Measurements from ENCODE around the gene UBE2D4. TPM values are rescaled to one million over a fixed set of nuclear protein-coding genes. Genes with fewer than 3 reads are reported as not detected.
"Not testable (repeated sequence)": the region's sequence is repeated elsewhere in the genome, so short reads cannot be mapped to it uniquely, and the experiment has no call there.

Gene UBE2D4
- total RNA-seq, 2 donors from 2014 or later, result 3.0 to 8.3 TPM

DNA sequence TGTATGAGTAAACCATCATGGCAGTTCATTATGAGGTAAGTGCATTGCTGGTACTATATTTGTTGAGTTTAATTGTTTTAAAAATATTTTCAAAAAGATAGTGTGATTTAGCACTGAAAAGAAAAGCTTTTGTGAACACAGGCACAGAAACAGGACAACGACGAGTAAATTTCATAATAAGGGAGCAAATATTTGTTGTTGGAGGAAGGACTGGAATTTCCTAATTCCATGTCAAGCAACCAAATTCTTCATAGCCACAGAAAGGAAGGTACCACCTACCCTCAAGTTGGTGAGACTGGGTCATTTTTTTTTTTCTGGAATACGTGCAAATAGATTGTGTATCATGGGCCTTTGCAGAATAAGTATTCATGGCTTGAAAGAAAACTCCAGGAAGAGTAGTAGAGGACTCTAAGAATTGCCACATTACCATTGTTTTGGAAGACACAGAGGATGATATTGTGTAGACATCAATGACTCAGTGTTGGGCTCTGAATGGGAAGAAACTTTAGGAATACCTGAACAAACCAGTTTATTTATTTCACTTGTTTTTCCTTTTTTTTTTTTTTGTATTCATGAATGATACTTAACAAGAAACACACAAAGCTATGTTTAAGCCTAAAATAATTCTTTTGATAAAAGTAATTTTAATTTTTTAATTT is 7.8 kb downstream of the UBE2D4 start:
- H3K27ac Mint-ChIP-seq, result no peak overlapping the region

GRCh38 chr7:43937444-43937843 is 11.2 kb downstream of the UBE2D4 start:
- Mint-ChIP-seq H3K9me3 (no peaks in the 10 kb centered on the region), H3K27ac (no peak overlapping the region), H3K4me1 (no peaks in the 10 kb centered on the region), H3K36me3 (ENCODE audit: low read depth) (no peaks in the 10 kb centered on the region), H3K27me3 (no peaks in the 10 kb centered on the region), H3K4me3 (no peak overlapping the region)
- no peak for ATAC-seq (replicated peaks)

More for the DNA sequence above, 7.8 kb downstream of the UBE2D4 start:
- Mint-ChIP-seq H3K9me3 (no peaks in the 10 kb centered on the region), H3K36me3 (ENCODE audit: low read depth) (no peaks in the 10 kb centered on the region), H3K4me1 (no peaks in the 10 kb centered on the region), H3K27me3 (no peaks in the 10 kb centered on the region), H3K4me3 (no peak overlapping the region)
- no peak for ATAC-seq (replicated peaks)

DNA sequence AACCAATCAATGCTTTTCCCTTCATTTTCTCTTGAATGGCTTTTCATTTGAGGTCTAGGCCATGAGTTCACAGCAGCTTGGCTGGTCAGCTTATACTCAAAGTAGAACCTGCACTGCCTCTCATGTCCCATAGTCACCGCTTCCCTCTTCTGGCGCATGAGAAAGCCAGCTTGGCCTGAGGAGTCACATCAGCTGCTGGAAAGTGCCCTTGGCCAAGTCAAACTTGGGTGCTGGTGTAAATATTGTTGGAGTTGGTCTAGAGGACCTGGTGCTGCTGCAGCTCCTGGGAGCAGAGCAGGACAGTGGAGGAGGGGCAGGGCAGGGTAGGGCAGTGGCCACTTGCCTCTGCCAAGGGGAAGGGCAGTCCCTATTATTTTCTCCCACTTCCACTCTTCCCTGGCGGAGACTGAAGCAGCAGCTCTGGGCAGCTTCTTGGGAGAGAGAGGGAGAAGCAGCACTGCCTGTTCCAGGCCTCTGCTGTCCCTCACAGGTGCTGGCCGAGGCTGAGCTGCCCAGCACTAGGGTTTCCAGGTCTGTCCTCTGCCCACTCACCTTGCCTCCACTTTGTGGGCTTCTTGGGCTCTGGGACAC is 12.8 kb downstream of the UBE2D4 start:
- ATAC-seq (replicated peaks), result no peak
- Mint-ChIP-seq H3K27me3 (no peaks in the 10 kb centered on the region), H3K36me3 (ENCODE audit: low read depth) (no peaks in the 10 kb centered on the region), H3K4me1 (no peaks in the 10 kb centered on the region), H3K27ac (no peak overlapping the region), H3K9me3 (no peaks in the 10 kb centered on the region), H3K4me3 (no peak overlapping the region)

- ATAC-seq (replicated peaks), result no peak
- peaks cover under 1% of the 10 kb centered on the region for H3K36me3 Mint-ChIP-seq (ENCODE audit: low read depth)
- no peak overlapping the region for H3K27ac Mint-ChIP-seq
- H3K27me3 Mint-ChIP-seq, result no peaks in the 10 kb centered on the region
- no peak overlapping the region for H3K4me3 Mint-ChIP-seq
- no peaks in the 10 kb centered on the region for H3K9me3 Mint-ChIP-seq
- H3K4me1 Mint-ChIP-seq, result no peaks in the 10 kb centered on the region
Observed at GRCh38 chr7:43942250-43942649, 16.0 kb downstream of the UBE2D4 start.

GRCh38 chr7:43942997-43943396 is 16.8 kb downstream of the UBE2D4 start:
- Mint-ChIP-seq H3K36me3 (ENCODE audit: low read depth) (peaks cover 8% of the 10 kb centered on the region), H3K27me3 (no peaks in the 10 kb centered on the region), H3K4me1 (no peaks in the 10 kb centered on the region), H3K27ac (no peak overlapping the region), H3K9me3 (no peaks in the 10 kb centered on the region), H3K4me3 (no peak overlapping the region)
- no peak for ATAC-seq (replicated peaks)

- Mint-ChIP-seq H3K4me1 (no peaks in the 10 kb centered on the region), H3K9me3 (no peaks in the 10 kb centered on the region), H3K36me3 (ENCODE audit: low read depth) (peaks cover 8% of the 10 kb centered on the region), H3K27ac (no peak overlapping the region), H3K27me3 (no peaks in the 10 kb centered on the region), H3K4me3 (no peak overlapping the region)
- no peak for ATAC-seq (replicated peaks)
Observed at GRCh38 chr7:43943417-43944187, 17.4 kb downstream of the UBE2D4 start.

GRCh38 chr7:43944286-43944685 is 18.1 kb downstream of the UBE2D4 start:
- Mint-ChIP-seq H3K27me3 (no peaks in the 10 kb centered on the region), H3K9me3 (no peaks in the 10 kb centered on the region)
- ATAC-seq (replicated peaks), result no peak

DNA sequence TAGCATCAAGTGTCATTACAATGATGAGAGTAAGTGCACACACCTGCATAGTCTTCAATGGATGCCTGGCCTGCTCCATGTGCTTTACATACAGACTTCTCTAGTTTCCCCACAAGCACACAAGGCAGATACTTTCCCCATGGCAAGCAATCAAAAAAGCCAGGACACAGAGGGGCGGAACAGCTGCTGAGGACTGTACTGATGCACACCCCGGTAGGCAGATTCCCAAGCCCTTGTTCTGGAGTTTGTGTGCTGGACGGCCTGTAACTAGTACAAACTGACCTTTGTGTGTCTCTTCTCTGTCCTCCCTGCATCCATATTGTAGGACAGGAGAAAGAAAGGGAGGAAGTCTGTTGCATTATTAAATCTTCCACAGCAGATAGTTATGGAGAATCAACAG is 25.8 kb downstream of the UBE2D4 start:
- Mint-ChIP-seq H3K36me3 (ENCODE audit: low read depth) (peaks cover 46% of the 10 kb centered on the region), H3K27ac (no peak overlapping the region), H3K9me3 (no peaks in the 10 kb centered on the region), H3K4me1 (peaks cover 7% of the 10 kb centered on the region), H3K4me3 (no peak overlapping the region), H3K27me3 (no peaks in the 10 kb centered on the region)
- no peak for ATAC-seq (replicated peaks)

More at GRCh38 chr7:43944286-43944685, 18.1 kb downstream of the UBE2D4 start:
- H3K4me1 Mint-ChIP-seq, result no peaks in the 10 kb centered on the region
- peaks cover 8% of the 10 kb centered on the region for H3K36me3 Mint-ChIP-seq (ENCODE audit: low read depth)
- no peak overlapping the region for H3K27ac Mint-ChIP-seq
- no peak overlapping the region for H3K4me3 Mint-ChIP-seq

DNA sequence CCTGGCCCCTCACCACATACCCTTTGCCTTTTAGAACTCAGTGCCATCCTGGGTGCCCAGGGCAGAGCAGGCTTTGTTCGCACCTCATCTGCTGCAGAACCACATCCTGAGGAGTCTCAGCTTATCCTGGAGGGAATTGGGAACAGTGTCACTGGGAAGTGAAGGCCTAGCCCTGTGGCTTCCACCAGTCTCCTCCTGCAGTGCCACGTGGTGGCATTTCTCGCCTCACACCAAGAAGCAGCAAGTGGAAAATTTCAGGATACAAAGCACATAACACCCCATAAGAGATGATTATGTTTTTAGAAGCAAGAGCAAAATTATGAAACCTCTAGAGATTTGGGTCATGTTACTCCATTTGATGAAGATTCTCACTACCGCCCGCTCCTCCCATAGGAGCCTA is 26.8 kb downstream of the UBE2D4 start:
- Mint-ChIP-seq H3K27ac (peak overlapping the region; percentile 25), H3K27me3 (no peaks in the 10 kb centered on the region), H3K9me3 (no peaks in the 10 kb centered on the region), H3K4me3 (no peak overlapping the region), H3K4me1 (peaks cover 7% of the 10 kb centered on the region), H3K36me3 (ENCODE audit: low read depth) (peaks cover 37% of the 10 kb centered on the region)
- no peak for ATAC-seq (replicated peaks)

- Mint-ChIP-seq H3K4me3 (no peak overlapping the region), H3K9me3 (no peaks in the 10 kb centered on the region), H3K36me3 (ENCODE audit: low read depth) (peaks cover 37% of the 10 kb centered on the region), H3K27me3 (no peaks in the 10 kb centered on the region), H3K4me1 (peaks cover 7% of the 10 kb centered on the region), H3K27ac (no peak overlapping the region)
- ATAC-seq (replicated peaks), result peak; percentile 60
Observed at GRCh38 chr7:43954524-43955228, 28.4 kb downstream of the UBE2D4 start.

- H3K4me3 Mint-ChIP-seq, result no peak overlapping the region
- no peaks in the 10 kb centered on the region for H3K9me3 Mint-ChIP-seq
- peaks cover 7% of the 10 kb centered on the region for H3K4me1 Mint-ChIP-seq
- peak overlapping the region; percentile 85 for H3K27ac Mint-ChIP-seq
- H3K27me3 Mint-ChIP-seq, result no peaks in the 10 kb centered on the region
- H3K36me3 Mint-ChIP-seq (ENCODE audit: low read depth), result peaks cover 30% of the 10 kb centered on the region
- no peak for ATAC-seq (replicated peaks)
Observed at GRCh38 chr7:43956027-43956426, 29.8 kb downstream of the UBE2D4 start.

DNA sequence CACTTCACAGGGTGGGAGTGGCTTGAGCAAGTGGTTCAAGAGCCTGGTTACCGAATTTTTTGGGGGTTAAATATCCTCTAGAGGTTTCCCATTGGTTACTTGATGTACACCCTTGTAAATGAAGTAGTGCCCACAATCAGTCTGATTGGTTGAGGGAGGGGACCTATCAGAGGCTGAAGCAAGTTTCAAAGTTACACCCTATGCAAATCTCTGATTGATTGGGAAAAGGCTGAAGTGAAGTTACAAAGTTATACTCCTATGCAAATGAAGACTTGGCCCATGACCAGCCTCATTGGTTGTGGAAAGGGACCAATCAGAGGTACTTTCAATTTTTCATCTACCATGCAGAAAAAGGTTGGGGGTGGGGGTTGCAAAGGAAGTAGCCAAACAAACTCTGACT is 34.7 kb downstream of the UBE2D4 start:
- no peak for ATAC-seq (replicated peaks)
- Mint-ChIP-seq H3K27me3 (no peaks in the 10 kb centered on the region), H3K9me3 (no peaks in the 10 kb centered on the region), H3K4me3 (no peak overlapping the region), H3K36me3 (ENCODE audit: low read depth) (peaks cover 5% of the 10 kb centered on the region), H3K27ac (no peak overlapping the region), H3K4me1 (peaks cover 5% of the 10 kb centered on the region)

- not testable (repeated sequence) for H3K27ac Mint-ChIP-seq; H3K4me3 Mint-ChIP-seq; H3K4me1 Mint-ChIP-seq; H3K9me3 Mint-ChIP-seq; ATAC-seq (replicated peaks); H3K36me3 Mint-ChIP-seq (ENCODE audit: low read depth); H3K27me3 Mint-ChIP-seq
Observed at GRCh38 chr7:43966392-43966791, 40.2 kb downstream of the UBE2D4 start.

DNA sequence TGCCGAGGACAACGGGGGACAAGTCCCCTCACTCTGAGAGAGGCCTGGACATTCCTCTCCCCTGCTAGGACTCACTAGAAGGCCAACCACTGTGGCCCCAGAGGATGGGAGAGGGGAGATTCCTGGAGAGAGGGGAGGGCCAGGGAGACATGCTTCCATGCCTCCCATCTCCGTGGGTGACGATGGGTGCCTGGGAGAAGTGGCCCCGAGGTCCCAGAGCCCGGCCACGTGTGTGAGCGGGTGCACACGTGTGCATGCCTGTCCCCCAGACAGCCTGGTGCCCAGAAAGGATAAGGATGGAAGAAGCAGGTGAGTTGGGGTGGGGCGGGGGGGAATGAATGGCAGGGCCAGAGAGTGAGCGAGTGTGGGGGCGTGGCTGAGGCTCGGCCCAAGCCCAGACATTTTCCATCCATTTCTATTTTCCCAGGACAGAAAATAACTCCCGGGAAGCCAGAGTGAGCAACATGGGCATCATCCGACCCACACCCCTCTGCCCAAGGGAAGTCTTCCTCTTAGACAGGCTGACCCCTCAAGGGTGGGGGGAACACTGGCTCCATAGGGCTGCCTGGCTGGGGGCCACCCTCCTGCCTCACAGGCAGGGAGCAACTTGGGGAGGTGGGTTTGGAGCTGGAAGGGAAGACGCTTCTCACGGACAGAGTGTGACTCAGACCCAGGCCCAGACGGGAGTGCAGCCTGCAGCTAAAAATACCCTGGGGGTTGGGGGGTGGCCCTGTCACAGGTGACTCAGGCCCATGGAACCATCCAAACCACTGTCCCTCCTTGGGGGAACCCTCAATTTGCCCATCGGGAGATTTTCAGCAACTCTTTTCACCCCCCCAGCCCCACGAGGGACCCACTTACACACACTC is 42.2 kb downstream of the UBE2D4 start:
- not testable (repeated sequence) for H3K27me3 Mint-ChIP-seq; H3K36me3 Mint-ChIP-seq (ENCODE audit: low read depth); H3K27ac Mint-ChIP-seq; H3K4me1 Mint-ChIP-seq; H3K9me3 Mint-ChIP-seq; H3K4me3 Mint-ChIP-seq
- ATAC-seq (replicated peaks), result peak; percentile 38
